GM18507 (cell line): Measurements from ENCODE around the gene EEIG1.

ENCODE experiments used
- DNase-seq: peaks from one replicate; pipeline ENCODE4 v3.0.0; 2011; ENCODE audit warnings: low read depth; ENCODE audit not compliant: insufficient read length; ENCODE audit errors: extremely low spot score
- FAIRE-seq: peaks from 2 replicates; lab custom pipeline; 2011; peaks lifted over from hg19 to GRCh38; lab: Jason Lieb, UNC

Gene EEIG1

DNA sequence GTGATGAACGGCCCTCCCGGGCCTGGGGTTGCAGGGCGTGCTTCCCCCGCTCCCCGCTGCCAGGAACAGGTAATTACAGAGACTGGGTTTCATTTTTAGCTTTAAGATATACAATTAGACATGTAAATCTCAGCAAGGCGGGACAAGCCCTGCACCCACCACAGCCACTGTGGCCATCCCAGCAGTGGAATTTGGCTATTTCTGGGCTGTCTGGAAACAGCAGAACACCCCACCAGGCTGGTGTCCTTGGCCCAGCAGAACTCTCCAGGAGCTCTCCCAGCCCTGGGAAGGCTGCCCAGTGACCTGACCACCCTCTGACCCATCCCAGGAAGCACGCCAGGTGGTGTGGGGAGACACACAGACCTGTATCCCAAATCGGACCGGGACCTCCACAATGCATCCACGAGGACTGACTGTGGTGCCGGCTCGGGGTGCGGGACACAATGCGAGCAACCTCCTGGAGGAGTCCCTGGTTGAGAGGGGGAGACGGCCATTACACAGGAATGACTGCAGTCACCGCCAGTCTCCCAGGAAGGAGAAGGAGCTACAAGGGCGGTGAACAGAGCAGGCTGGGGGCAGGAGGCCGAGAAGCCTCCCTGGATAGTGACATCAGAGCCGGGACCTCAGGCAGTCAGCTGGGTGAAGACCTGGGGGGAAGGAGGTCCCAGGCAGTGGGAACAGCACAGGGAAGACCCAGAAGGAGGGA, 17.3 kb downstream of the EEIG1 start:
- FAIRE-seq, result no peak
- no peak for DNase-seq

DNA sequence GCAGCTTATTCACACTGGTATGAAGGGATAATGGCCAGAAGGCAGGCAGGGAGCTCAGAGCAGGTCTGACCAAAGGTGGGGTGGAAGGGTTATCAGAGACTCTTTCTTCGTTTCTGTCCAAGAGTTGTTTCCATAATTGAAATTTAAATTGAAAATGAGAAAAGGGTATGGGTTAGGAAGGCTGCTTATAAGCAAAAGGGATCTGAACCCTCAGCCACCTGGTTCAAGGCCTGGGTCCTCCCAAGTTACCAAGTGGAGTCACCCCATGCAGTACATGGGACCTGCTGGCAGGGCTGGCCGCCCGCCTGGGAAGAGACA, 17.8 kb downstream of the EEIG1 start:
- no peak for FAIRE-seq
- DNase-seq, result no peak

DNA sequence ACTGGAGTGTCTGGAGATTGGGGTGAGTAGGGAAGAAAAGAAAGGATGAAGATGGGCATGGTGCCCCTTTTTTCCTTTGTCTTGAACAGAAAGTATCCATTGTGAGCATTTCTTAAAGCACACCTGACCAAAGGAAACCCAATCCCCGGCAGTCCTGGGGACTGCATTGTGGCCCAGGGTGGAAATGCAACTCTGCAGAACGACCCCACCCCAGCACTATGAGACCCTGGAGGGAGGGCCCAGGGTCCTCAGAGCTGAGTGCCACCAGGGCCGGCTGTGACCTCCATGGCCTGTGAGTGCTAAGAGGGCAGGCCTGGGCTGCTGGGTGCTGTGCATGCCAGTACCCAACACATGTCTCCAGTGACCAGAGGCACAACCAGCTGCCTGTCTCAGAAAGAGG, 18.5 kb downstream of the EEIG1 start:
- DNase-seq (no peak), FAIRE-seq (no peak)

DNA sequence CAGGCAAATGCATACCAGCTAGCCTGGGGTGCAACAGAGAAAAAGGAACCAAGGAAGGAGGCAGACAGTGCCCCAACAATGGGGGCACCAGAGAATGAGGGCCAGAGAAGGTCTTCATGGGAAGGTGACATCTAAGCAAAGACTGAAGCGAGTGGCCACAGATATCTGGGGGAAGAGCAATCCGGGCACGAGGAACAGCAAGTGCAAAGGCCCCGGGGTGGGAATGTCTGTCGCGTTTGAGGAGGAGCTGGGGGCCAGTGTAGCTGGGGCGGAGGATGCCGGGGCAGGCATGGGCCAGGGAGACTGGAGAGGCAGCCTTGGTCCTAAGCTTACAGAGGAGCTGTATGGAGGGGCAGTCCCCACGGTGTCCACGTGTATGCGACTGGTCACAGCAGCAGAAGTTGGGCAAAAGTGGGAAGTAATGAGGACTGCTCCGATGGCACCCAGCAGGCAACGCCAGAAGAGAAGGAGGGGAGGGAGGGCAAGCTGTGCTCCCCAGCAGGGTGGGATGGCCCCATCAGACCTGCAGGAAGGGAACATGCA, 19.1 kb downstream of the EEIG1 start:
- FAIRE-seq (no peak), DNase-seq (no peak)

DNA sequence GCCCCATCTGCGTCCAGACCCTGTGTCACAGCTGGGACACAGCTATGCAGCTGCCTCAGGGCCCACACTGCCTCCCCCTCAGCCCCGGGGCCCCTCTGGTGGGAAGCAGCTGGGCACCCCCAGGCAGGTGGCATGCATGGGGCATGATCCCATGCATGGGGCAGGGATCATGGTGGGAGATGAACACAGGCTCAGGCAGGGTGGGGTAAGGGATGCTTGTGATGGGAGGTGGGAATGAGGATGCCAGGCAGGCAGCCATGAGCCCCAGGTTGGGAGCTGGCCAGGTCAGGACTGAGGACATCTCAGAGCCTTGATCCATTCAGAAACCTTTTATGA, 19.7 kb downstream of the EEIG1 start:
- DNase-seq (no peak), FAIRE-seq (no peak)

DNA sequence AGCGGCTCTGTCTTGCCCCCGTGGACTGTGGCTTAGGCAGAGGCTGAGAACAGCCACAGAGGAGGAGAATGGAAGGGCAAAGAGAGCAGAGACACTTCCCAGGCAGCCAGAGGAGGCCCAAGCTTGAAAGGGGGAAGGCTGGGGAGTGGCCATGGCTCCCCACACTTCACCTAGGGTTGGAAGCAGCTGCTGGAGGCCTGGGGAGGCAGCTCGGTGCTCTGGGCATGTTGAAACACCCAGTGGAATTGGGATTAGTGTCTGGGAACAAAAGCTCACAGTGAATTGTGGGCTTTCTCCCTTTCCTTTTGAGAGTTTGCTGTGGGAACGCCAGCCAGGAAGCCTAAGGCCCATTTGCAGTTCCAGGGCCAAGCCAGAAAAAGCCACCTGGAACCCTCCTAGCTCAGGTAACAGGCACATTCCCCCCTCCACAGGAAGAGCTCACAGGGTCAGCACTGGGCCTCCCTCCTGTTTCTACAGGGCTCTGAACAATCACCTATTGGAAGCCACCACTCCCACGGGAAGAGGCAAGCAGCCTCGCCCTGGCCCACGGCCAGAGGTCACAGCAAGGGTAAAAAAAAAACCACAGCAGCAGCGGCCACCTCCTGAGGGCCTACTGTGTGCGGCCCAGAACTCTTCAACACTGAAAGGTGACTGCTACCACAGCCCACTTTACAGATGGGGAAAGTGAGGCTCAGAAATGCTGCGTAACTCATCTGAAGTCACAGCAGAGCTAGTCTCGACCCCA, 20.2 kb downstream of the EEIG1 start:
- DNase-seq (no peak), FAIRE-seq (no peak)

DNA sequence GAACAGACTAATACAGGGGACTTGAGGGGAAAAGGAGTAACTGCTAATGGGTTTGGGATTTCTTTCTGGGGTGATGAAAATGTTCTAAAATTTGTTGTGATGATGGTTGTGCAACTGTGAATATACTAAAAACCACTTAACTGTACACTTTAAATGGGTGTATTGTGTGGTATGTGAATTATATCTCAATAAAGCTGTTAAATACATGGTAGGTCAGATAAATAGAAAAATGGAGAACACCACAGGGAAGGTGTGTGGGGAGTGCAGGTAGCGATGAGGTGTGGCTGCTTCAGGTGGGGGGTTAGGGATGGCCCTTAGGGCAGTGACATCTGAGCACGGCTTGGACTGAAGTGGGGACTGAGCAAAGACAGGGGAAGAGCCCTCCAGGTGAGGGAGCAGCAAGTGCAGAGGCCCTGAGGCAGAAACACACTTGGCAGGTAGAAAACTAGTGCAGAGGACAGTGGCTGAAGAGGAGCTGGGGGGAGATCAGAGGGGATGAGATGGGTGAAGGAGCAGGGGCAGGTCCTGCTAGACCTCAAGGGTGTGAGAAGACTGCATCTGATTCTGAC, 20.9 kb downstream of the EEIG1 start:
- FAIRE-seq (no peak), DNase-seq (no peak)

DNA sequence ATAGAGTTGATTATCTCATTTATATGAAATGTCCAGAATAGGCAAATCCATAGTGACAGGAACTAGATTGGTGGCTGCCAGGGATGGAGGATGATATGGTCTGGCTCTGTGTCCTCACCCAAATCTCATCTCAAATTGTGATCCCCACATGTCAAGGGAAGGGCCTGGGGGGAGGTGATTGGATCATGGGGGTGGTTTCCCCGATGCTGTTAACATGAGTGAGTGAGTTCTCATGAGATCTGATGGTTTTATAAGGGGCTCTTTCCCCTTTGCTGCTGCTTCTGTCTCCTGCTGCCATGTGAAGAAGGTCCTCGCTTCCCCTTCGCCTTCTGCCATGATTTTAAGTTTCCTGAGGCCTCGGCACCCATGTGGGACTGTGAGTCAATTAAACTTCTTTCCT, 21.4 kb downstream of the EEIG1 start:
- DNase-seq, result no peak
- FAIRE-seq, result no peak

DNA sequence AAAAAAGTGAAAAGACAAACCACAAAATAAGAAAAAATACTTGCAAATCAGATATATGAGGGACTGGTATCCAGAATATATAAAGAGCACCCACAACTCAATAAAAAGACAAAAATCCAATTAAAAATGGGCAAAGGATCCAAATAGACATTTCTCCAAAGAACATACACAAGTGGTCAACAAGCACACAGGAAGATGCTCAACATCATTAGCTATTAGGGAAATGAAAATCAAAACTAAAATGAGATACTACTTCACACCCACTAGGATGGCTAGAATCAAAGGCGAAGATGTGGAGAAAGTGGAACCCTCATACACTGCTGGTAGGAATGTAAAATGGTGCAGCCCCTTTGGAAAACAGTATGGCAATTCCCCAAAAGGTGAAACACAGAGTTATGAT, 22.1 kb downstream of the EEIG1 start:
- DNase-seq (no peak), FAIRE-seq (no peak)

DNA sequence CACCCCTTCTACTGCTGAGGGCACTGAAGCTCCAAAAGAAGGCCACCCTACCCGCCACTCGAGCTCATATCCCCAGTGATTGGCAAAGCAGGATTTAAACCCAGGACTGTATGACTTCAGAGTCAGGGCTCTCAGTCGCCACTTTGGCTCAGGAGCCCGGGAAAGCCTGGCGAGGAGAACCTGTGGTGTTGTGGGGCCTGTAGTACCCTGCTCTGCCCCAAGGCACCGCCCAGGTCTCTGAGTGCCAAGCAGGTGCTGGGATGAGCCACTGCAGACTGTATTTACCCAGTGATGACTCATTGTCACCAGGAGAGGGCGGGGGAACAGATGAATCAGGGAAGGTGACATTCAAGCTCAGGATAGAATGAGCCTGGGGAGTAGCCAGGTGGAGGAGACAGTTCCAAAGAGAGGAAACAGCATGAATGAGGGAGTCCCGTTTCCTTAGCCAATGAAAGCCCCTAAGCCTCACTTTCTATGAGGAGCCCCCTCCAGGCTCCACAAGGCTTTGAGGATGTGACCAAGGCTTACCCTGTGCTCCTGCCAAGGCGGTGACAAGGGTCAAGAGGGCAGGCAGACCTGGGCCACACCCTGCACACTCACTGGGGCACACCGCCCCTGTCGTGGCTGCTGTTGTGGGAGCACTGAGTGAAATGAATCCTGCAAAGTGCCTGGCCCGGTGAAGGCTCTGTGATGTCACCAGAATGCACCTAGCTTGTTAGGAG, 25.3 kb downstream of the EEIG1 start:
- DNase-seq, result peak; percentile 69
- peak; percentile 75 for FAIRE-seq

DNA sequence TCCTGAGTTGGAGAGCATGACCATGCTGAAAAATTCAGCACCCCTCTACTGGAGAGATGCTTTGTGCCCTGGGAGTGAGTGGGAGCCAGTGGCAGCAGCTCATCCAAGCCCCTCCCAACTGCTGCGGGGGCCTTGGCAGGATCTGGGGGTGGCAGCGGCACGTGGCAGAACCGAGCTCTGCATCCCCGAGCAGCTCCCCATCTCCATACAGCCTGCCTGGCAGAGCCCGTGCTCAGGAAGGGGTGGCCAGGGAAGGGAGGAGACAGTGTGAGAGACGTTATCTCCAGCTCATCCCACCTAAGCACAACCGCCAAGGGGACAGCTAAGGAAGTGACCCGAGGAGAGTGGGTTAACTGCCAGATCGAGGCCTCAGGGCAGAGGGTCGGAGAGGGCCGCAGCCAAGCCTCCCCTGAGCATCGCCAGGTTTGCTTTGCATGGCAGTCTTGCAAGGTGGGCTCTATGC, 25.9 kb downstream of the EEIG1 start:
- FAIRE-seq (no peak), DNase-seq (no peak)

DNA sequence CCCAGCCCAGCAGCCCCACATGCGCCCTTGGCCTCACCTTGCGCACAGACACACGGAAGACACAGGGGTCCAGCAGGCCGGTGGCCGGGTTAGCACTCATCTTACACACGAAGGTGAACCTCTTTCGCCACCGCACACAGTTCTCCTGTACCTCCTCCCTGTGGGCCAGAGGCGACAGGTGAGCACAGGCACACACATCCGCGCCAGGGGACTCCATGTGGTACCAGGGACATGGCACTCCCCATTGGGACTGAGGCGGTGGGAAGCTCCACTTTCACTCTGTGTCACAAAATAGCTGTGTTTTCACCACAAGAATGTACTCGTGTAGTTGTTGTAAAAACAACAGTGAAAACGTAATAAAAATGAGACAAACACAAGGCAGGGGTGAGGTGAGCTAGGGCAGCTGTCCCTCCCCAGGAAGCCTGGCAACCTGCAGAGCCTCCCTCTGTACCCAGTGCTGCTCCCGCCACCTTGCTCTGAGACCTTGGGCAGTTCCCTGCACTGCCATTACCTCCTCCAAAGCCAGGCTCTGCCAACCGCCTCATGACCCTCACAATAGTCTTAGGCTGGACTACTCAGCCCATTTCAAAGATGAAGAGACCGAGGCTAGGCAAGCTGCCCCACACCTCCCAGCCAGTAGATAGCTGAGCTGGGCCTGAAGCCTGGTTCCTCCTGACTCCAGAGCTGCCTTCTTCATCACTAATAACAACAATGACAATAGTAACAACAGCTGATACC, 26.9 kb downstream of the EEIG1 start:
- FAIRE-seq (no peak), DNase-seq (no peak)

DNA sequence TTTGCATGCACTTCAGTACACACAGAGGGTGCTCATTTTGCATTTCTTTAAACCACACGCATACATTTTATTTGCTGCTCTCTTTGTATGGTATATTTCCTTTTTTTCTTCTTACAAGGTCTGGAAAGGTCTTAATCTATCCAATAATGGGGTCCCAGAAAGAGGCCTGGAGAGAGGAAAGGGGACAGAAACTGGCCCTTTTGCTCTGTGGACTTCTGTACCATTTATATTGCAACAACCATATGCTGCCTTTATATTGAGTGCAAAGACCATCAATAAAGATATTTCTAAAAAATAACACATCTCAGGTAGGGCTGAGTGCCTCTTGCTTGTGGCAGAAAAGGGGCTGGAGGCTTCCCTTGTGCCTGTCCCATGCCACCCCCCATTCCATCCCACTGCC, 27.6 kb downstream of the EEIG1 start:
- no peak for FAIRE-seq

DNA sequence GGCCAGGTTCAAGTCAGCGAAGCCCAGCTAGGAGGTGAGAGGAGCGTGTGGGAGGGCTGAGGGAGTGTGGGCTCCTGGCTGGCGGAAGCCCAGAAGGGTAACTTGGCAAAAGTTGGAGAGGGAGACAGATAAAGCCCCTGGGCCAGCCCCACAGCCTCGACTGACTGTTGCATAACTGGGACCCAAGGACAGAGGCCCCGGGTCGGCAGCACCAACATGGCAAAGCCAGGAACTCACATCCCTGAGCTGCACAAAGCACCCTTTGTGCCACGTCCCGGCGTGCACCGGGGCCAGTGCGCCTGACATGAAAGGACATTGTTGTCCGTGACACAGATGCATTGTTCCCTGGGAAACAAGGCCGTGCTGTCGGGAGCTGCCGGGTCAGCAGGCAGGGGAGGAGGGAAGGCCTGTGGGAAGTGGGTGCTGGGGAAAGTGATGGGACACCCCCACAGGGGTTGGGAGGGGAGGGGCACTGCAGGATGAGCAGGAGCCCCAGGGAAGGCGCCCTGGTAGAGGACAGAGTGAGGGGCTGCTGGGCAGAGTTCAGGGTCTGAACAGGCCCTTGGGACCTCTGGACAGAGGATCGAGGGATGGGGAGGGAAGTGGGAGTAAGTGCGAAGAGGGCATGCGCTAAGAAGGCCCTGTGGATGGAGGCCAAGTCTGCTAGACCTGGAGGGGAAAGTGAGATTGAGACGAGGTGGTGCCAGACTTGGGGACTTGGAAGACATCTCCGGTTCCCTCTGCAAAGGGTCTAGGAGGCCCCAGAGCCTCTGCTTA, 30.1 kb downstream of the EEIG1 start:
- no peak for FAIRE-seq
- DNase-seq, result no peak

More for the DNA sequence above, 27.6 kb downstream of the EEIG1 start:
- DNase-seq, result no peak

DNA sequence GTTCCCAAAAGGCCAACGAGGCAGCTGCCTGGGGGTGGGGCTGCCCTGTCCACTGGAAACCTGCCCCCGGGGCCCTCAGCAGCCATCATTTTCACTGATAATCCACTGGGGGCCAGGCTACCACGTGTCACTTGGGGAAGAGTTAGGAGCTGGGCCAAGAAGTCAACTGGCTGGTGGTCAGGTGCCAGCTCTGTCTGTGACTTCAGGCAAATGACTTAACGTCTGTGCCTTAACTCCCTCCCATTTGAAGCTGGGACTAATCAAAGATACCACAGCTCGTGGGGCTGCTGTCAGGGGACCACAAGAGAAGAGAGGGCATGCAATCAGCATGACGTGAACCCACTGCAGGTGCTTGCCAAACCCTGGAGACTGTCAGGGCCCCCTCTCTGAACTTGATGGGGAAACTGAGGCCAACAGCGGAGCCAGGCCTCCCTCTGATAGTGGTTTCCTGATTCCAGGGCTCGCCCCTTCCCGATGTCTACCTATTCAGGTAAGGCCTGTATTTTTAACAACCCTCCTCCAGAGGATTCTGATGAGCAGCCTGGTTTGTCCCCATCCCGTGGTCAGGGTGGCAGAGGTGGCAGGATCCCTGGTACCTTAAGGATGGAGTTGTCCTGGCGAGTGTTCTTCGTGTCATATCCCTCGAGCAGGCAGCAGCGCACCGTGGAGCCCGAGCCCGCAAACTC, 30.8 kb downstream of the EEIG1 start:
- DNase-seq (no peak), FAIRE-seq (no peak)

DNA sequence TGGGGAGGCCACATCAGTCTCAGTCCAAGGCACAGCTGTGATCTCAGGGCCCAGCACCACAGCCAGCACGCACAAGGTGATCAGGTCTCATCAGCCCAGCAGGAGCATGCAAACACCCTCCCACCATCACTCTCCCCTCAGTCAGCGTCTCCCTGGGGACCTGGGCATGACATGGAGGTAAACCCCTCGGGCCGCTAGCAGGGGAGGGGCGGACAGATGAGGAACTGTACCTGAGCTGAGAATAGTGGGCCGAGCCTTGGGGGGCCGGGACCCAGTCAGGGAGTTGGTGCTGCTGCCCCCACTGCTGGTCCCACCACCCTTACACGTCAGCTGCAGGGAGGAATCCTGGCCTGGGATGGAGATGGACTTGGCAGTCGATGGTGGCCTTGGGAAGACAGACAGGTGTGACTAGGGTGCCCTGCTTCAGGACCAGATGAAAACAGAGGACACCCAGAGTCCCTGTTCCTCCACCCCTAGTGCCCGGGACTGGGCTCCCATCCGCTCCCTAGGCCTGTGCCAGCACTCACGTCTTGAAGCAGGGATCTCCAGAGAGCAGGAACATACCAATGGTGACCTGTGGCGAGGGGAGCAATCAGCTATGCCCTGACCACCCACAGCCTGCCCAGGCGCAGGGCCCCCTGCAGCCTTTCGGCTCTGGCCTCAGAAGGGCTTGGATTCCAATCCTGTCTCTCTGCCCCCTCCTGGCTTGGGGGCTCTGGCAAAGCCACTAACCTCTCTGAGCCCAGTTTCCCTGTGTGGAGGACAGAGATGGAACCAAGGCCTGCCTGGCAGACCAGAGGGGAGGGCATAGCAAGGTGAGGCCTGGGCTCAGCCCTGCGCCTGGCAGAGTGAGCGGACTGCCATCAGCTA, 32.7 kb downstream of the EEIG1 start:
- DNase-seq (no peak), FAIRE-seq (no peak)

DNA sequence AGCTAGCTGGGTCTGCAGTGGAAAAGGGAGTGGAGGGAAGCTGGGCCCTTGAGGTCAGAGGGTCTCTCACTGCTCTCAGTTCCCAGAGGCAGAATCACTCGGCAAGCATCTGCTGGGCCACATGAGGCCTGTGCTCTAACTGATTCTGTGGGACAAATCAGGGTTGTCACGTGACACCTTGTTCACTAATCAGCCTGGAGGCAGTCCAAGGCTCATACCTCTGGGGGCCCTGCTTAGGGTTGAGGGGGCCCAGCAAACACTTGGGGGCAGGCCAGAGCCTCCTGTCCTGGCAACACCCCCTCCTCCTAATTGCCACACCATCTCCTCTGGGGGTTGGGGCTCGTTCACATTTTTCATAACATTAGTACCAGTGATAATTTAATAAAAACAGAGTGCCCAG, 34.1 kb downstream of the EEIG1 start:
- DNase-seq (no peak), FAIRE-seq (no peak)
